Ovary (tissue), 9 donors: ENCODE data around the gene CCDC80. TPM values are rescaled to one million over a fixed set of nuclear protein-coding genes. Genes with fewer than 3 reads are reported as not detected.

Source experiments
- DNase-seq, 5 donors: peaks; one replicate each; pipeline ENCODE4 v3.0.0-alpha.2; 2019 to 2020
- H3K27ac ChIP-seq, 2 donors: fragments of 200-600 bp; one replicate each; pipeline versions ENCODE4 v1.5.1 to v1.8.0; 2019 to 2022
- H3K27me3 ChIP-seq: fragments of 200-600 bp; one replicate; pipeline ENCODE4 v1.8.0; 2022
- H3K36me3 ChIP-seq: fragments of 200-600 bp; sonication (generic); one replicate; pipeline ENCODE4 v1.5.1; 2019
- H3K4me1 ChIP-seq: one replicate; pipeline ENCODE4 v1.8.1; 2013; ENCODE audit warnings: mild to moderate bottlenecking, moderate library complexity; ENCODE audit not compliant: insufficient read depth
- H3K4me3 ChIP-seq: fragments of 200-600 bp; sonication (generic); one replicate; pipeline ENCODE4 v1.5.1; 2017
- H3K9me3 ChIP-seq, 2 donors: fragments of 200-600 bp in 1 of 2; sonication (generic) in 1 of 2; one replicate each; pipeline versions ENCODE4 v1.5.1 to v1.8.1; 2013 to 2019; ENCODE audit warnings: mild to moderate bottlenecking in 1 of 2, moderate library complexity in 1 of 2
- EP300 ChIP-seq: sonication (generic); formaldehyde crosslinking; IDR thresholded peaks from one replicate; pipeline ENCODE4 v1.6.1; 2017; ENCODE audit warnings: antibody characterized with exemption
- POLR2A ChIP-seq: fragments of 450-650 bp; IDR thresholded peaks from one replicate; pipeline ENCODE4 v1.6.1; 2017; ENCODE audit warnings: antibody characterized with exemption, mild to moderate bottlenecking, moderate library complexity
- WGBS, 3 donors: extraction: QIAGEN DNeasy Blood & Tissue Kit in 1 of 3; methylation state at CpG; one replicate each; pipeline versions ENCODE4 v1.1.5 to v1.1.7; 2013 to 2017; 5-methylcytosine and 5-hydroxymethylcytosine counted together
- intact Hi-C, 4 donors: fragments of 100-400 bp; cut with DNase I; formaldehyde crosslinking; loops; one replicate each; pipeline versions ENCODE4 v1.11.0 to v1.15.1; 2022 to 2023
- polyA plus RNA-seq, 2 donors: library from polyadenylated mRNA; stranded (reverse); fragments of 200-250 nt in 1 of 2; fragments of 350-450 nt in 1 of 2; fragmentation: Illumina TruSeq in 1 of 2; extraction: RNeasy Lipid Tissue Mini Kit (QIAGEN cat#74804) in 1 of 2; gene quantifications; one replicate each; pipeline ENCODE4 v1.2.3, GENCODE V29; 2013 to 2014
- total RNA-seq, 7 donors: library from RNA; depleted of rRNA in 2 of 7; stranded (reverse); fragments of >200 nt in 2 of 7; fragmentation: NEBNext Ultra II Directional in 3 of 7; extraction: Animal tissue kit (Norgen Biotek cat#: 25700) in 3 of 7; gene quantifications; one replicate each; pipeline versions ENCODE4 v1.1.0 to v1.2.4, GENCODE V29; 2016 to 2023
- TF ChIP-seq, protein P1 (sequence below), 3 donors: fragments of 450-650 bp in 2 of 3; fragments of 200-600 bp in 1 of 3; IDR thresholded peaks; one replicate each; pipeline versions ENCODE4 v1.5.1 to v1.8.0; 2016 to 2022; ENCODE audit warnings: antibody characterized with exemption in 3 of 3, mild to moderate bottlenecking in 1 of 3
- donor health status: DM: no; HTN: no; CAD: no; lungs with moderate emphysema.
- donor health status: DM: no; HTN: no; CAD: no.
- donor health status: Bipolar disorder and iron deficiency.
- donor health status: DM: yes; HTN: yes; CAD: no.
- donor health status: DM: no; HTN: no; CAD: no.
- donor health status: DM: yes; HTN: yes; CAD: no.

The CCDC80 gene
- total and polyA plus RNA-seq, 9 donors: 13.2 to 539 (median 92.2) TPM

DNA sequence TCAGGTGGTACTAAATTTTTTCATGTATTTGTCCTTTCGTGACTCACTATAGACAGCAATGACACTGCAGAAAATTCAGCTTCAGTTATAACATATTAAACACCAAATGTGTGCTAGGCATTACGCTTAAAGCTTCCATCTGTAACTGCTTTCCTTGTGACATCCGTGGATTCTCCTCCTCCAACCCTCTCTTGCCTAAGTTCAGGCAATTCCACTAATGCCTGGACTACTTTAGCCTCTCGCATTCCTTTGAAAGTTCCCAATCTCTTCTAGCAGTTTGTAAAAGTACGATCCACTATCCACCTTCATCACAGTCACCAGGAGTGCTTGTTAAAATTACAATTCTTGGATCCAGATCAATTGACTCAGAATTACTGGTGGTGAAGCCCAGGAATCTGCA lies 17.7 kb downstream of the CCDC80 start:
- 87 to 92% (median 89%) methylated on average over 5 of the region's 5 CpGs for WGBS, 3 donors
- Histone ChIP-seq H3K36me3 (no peaks in the 10 kb centered on the region), H3K4me3 (no peak overlapping the region), H3K27ac (no peak overlapping the region), H3K4me1 (peaks cover 12% of the 10 kb centered on the region), H3K9me3 (no peaks in the 10 kb centered on the region), H3K27me3 (no peaks in the 10 kb centered on the region)
- TF ChIP-seq, protein P1, sequence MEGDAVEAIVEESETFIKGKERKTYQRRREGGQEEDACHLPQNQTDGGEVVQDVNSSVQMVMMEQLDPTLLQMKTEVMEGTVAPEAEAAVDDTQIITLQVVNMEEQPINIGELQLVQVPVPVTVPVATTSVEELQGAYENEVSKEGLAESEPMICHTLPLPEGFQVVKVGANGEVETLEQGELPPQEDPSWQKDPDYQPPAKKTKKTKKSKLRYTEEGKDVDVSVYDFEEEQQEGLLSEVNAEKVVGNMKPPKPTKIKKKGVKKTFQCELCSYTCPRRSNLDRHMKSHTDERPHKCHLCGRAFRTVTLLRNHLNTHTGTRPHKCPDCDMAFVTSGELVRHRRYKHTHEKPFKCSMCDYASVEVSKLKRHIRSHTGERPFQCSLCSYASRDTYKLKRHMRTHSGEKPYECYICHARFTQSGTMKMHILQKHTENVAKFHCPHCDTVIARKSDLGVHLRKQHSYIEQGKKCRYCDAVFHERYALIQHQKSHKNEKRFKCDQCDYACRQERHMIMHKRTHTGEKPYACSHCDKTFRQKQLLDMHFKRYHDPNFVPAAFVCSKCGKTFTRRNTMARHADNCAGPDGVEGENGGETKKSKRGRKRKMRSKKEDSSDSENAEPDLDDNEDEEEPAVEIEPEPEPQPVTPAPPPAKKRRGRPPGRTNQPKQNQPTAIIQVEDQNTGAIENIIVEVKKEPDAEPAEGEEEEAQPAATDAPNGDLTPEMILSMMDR (IDR thresholded peaks at IDR 0.05): no peak
- TF ChIP-seq EP300 (no peak), POLR2A (no peak)
- no peak for DNase-seq
- intact Hi-C loops: no loop called here

GRCh38 chr3:112619295-112619694 lies 21.6 kb downstream of the CCDC80 start:
- H3K9me3 ChIP-seq: no peaks in the 10 kb centered on the region
- no peak for DNase-seq
- no peaks in the 10 kb centered on the region for H3K36me3 ChIP-seq
- WGBS, 3 donors: 83 to 86% (median 85%) methylated on average over 2 of the region's 2 CpGs
- intact Hi-C loops: no loop called here
- no peak overlapping the region for H3K27ac ChIP-seq
- TF ChIP-seq EP300 (no peak), POLR2A (no peak)
- TF ChIP-seq, protein P1 (IDR thresholded peaks at IDR 0.05): no peak
- no peaks in the 10 kb centered on the region for H3K27me3 ChIP-seq
- H3K4me3 ChIP-seq: no peak overlapping the region
- peaks cover 5% of the 10 kb centered on the region for H3K4me1 ChIP-seq

- TF ChIP-seq POLR2A (no peak), EP300 (no peak)
- TF ChIP-seq, protein P1 (IDR thresholded peaks at IDR 0.05): no peak
Measured at GRCh38 chr3:112617285-112617684, 23.7 kb downstream of the CCDC80 start.

DNA sequence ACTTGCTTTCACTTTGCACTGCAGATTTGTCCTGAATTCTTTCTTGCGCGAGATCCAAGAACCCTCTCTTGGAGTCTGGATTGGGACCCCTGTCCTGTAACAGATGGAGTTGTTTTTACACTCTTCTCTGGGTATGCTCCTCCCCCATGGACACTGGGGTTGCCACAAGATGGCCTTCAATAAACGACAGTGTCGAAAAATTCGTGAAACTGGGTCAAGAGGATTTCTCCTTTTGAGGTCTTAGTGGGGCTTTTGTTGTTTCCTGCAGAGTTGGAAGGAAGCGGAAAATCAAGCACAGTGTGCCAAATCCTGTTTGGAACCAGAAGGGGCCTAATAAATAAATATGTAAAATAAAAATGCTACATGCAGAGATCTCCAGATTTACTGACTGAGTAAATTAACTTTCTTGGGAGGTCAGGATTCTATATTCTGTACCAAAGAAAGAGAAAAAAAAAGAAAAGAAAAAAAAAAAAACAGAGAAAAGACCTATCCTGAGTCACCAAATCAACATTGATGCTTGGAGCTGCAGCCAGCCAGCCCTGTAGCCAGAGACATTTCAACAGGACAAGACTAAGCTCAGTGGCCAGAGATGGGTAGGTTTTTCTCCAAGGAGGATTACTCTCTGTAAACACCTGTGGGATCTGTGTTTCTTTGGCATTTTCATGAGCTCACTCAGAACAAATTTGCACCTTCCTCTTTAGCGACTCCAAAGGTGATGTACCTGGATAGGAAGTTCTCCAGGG lies 24.8 kb downstream of the CCDC80 start:
- no peaks in the 10 kb centered on the region for H3K36me3 ChIP-seq
- H3K4me1 ChIP-seq: peaks cover 2% of the 10 kb centered on the region
- intact Hi-C loops: no loop called here
- H3K27me3 ChIP-seq: no peaks in the 10 kb centered on the region
- no peak overlapping the region for H3K27ac ChIP-seq
- no peak overlapping the region for H3K4me3 ChIP-seq
- 72 to 85% (median 77%) methylated on average over 7 of the region's 7 CpGs for WGBS, 3 donors
- H3K9me3 ChIP-seq: no peaks in the 10 kb centered on the region
- DNase-seq: no peak
- TF ChIP-seq POLR2A: no peak
- no peak for TF ChIP-seq EP300
- TF ChIP-seq, protein P1 (IDR thresholded peaks at IDR 0.05): no peak

More at GRCh38 chr3:112617285-112617684, 23.7 kb downstream of the CCDC80 start:
- H3K36me3 ChIP-seq: no peaks in the 10 kb centered on the region
- peaks cover 5% of the 10 kb centered on the region for H3K4me1 ChIP-seq
- H3K27me3 ChIP-seq: no peaks in the 10 kb centered on the region
- H3K27ac ChIP-seq: no peak overlapping the region
- H3K4me3 ChIP-seq: no peak overlapping the region
- no peaks in the 10 kb centered on the region for H3K9me3 ChIP-seq
- intact Hi-C loops: no loop called here
- WGBS, 3 donors: 78 to 84% (median 79%) methylated on average over 2 of the region's 2 CpGs
- DNase-seq: no peak
